Pancreas (tissue), 10 donors: ENCODE data around the gene XPO5. TPM values are rescaled to one million over a fixed set of nuclear protein-coding genes. Genes with fewer than 3 reads are reported as not detected.

Experiments
- ATAC-seq, 4 donors: fragments of 200-7000 bp; cut with Tn5 transposase; one replicate each; pipeline versions ENCODE4 v1.8.0 to v1.9.1; 2020; ENCODE audit warnings: mild to moderate bottlenecking in 4 of 4, moderate library complexity in 4 of 4
- DNase-seq, 6 donors: peaks; one replicate each; pipeline ENCODE4 v3.0.0-alpha.2; 2020
- FAIRE-seq: peaks from 2 replicates; lab custom pipeline; 2012; peaks lifted over from hg19 to GRCh38; lab: Jason Lieb, UNC
- H3K27ac ChIP-seq, 4 donors: fragments of 200-600 bp; sonication (generic); 1 replicate in 3 of 4; 2 replicates in 1 of 4; pipeline versions ENCODE4 v1.5.0 to v1.8.0; 2020
- H3K27me3 ChIP-seq, 4 donors: fragments of 200-600 bp; one replicate each; pipeline ENCODE4 v1.8.0; 2021
- H3K36me3 ChIP-seq, 3 donors: fragments of 200-600 bp; sonication (generic) in 1 of 3; one replicate each; pipeline versions ENCODE4 v1.5.0 to v1.8.0; 2020 to 2021
- H3K4me1 ChIP-seq, 3 donors: fragments of 200-600 bp; one replicate each; pipeline ENCODE4 v1.8.0; 2021
- H3K4me3 ChIP-seq, 4 donors: fragments of 200-600 bp; sonication (generic) in 2 of 4; one replicate each; pipeline versions ENCODE4 v1.5.0 to v1.8.0; 2020 to 2021
- H3K9me3 ChIP-seq, 4 donors: fragments of 200-600 bp; one replicate each; pipeline ENCODE4 v1.8.0; 2021
- CTCF ChIP-seq, 4 donors: fragments of 200-600 bp; sonication (generic) in 3 of 4; IDR thresholded peaks; one replicate each; pipeline versions ENCODE4 v1.5.0 to v1.8.0; 2021; ENCODE audit warnings: antibody characterized with exemption in 4 of 4
- WGBS, 2 donors: extraction: QIAGEN DNeasy Blood & Tissue Kit; methylation state at CpG; one replicate each; pipeline ENCODE4 v1.1.7; 2013; 5-methylcytosine and 5-hydroxymethylcytosine counted together
- intact Hi-C, 3 donors: fragments of 100-400 bp; cut with DNase I; formaldehyde crosslinking; loops; one replicate each; pipeline versions ENCODE4 v1.11.1 to v1.14.2; 2022
- polyA plus RNA-seq, 2 donors: library from polyadenylated mRNA; stranded (reverse); fragments of 200-250 nt; gene quantifications; one replicate each; pipeline ENCODE4 v1.2.3, GENCODE V29; 2013
- total RNA-seq, 6 donors: library from RNA; stranded (reverse); fragmentation: NEBNext Ultra II Directional in 4 of 6; extraction: Animal tissue kit (Norgen Biotek cat#: 25700) in 4 of 6; gene quantifications; one replicate each; pipeline versions ENCODE4 v1.2.1 to v1.2.4, GENCODE V29; 2021 to 2023
- donor health status: healthy with polysubstance abuse.
- donor health status: DM: no; HTN: no; CAD: no; lungs with moderate emphysema.
- donor health status: DM: no; HTN: no; CAD: no.
- donor health status: control.
- donor health status: control.
- donor health status: Bipolar disorder and iron deficiency.
- donor health status: DM: yes; HTN: yes; CAD: no.
- donor health status: DM: no; HTN: no; CAD: no.
- donor health status: DM: no; HTN: no; CAD: no.
- donor health status: DM: yes; HTN: yes; CAD: no.

Gene XPO5
- total and polyA plus RNA-seq, 8 donors, result 13.6 to 25.7 (median 20.6) TPM

DNA sequence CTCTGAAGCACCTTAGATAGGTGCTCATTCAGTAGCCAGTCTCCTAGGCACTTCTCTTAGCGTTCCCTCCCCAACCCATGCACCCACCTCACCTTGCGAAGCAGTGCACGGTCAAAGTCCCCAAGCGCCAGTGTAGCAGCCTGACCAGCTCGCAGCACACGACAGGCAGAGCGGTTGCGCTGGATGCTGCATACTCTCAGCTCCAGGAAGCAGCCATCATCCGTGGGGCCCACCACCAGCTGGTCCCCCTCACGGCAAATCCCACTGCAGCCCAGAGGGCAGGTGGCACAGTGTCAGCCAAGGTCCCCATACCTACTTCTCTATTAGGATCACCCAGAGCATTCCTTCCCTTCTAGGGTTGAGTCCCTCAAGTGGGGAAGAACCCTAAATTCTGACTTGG is 46.7 kb upstream of the XPO5 start:
- peak in 1 of 6 donors; percentile 40 for DNase-seq
- Histone ChIP-seq H3K27ac (no peak overlapping the region), H3K36me3 (peaks cover 0 to 51% (median 10%) of the 10 kb centered on the region in 3 donors), H3K4me1 (peaks cover 0 to 10% (median 1%) of the 10 kb centered on the region in 3 donors), H3K4me3 (no peak overlapping the region), H3K9me3 (no peaks in the 10 kb centered on the region), H3K27me3 (no peaks in the 10 kb centered on the region)
- TF ChIP-seq CTCF (IDR thresholded peaks at IDR 0.05), result no peak
- ATAC-seq, result no peak
- intact Hi-C loops, result no loop called here
- no peak for FAIRE-seq
- WGBS, 2 donors, result 93 to 99% methylated on average over 10 of the region's 10 CpGs

- no peak overlapping the region for H3K4me3 ChIP-seq
- no peaks in the 10 kb centered on the region for H3K27me3 ChIP-seq
- 94% methylated on average over 10 of the region's 10 CpGs for WGBS, 2 donors
- H3K27ac ChIP-seq, result no peak overlapping the region
- peaks cover 0 to 51% (median 10%) of the 10 kb centered on the region in 3 donors for H3K36me3 ChIP-seq
- intact Hi-C loops, result no loop called here
- ATAC-seq, result no peak
- H3K4me1 ChIP-seq, result peaks cover 0 to 3% (median 0%) of the 10 kb centered on the region in 3 donors
- DNase-seq, result peak in 1 of 6 donors; percentile 9
- no peak for TF ChIP-seq CTCF (IDR thresholded peaks at IDR 0.05)
- no peak for FAIRE-seq
- H3K9me3 ChIP-seq, result no peaks in the 10 kb centered on the region
These were observed 46.0 kb upstream of the XPO5 start for GRCh38 chr6:43621836-43622180.

DNA sequence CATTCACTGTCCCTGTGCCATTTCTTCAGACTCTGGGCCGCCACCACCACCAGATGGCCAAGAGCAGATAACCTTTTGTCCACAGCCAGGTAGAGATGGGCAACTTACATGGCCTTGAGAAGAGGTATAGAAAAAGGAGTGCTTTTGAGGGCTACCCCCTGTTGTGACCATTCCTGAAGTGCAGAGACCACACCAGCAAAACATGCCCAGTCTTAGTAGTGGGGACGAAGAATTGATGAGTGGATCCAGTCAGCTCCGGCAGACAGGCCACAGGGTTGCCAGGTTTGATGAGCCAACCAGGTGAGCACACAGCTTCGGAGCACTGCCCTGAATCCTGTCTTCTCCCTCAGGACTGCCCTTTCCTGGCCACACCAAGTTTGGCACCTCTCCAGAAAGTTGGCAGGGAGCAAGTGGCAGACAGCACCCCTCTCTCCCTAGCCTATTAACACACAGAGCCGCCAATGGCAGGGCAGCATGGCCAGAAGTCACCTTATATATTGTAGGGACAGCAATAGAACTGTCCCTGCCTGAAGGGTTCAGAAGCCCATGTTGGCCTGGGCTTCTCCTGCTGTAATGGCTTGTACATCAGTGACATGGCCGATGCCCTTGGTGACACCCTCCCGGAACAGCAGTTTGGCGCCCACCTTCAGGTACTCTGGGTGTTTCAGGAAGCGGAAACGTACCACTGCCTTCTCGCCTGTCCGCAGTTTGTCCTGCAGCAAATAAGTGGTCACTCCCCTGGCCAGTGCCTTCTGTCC is 45.4 kb upstream of the XPO5 start:
- peaks cover 0 to 51% (median 10%) of the 10 kb centered on the region in 3 donors for H3K36me3 ChIP-seq
- WGBS, 2 donors, result 92 to 93% methylated on average over 12 of the region's 12 CpGs
- TF ChIP-seq CTCF (IDR thresholded peaks at IDR 0.05), result no peak

GRCh38 chr6:43616725-43617472 is 41.1 kb upstream of the XPO5 start:
- H3K4me3 ChIP-seq, result no peak overlapping the region
- no peaks in the 10 kb centered on the region for H3K4me1 ChIP-seq
- WGBS, 2 donors, result 93% methylated on average over 9 of the region's 9 CpGs
- intact Hi-C loops, result no loop called here
- H3K27me3 ChIP-seq, result no peaks in the 10 kb centered on the region
- H3K9me3 ChIP-seq, result no peaks in the 10 kb centered on the region
- H3K27ac ChIP-seq, result no peak overlapping the region
- FAIRE-seq (no peak), ATAC-seq (no peak), DNase-seq (peak in 1 of 6 donors; percentile 7)
- no peak for TF ChIP-seq CTCF (IDR thresholded peaks at IDR 0.05)
- H3K36me3 ChIP-seq, result peaks cover 0 to 26% (median 10%) of the 10 kb centered on the region in 3 donors

More for the DNA sequence above, 45.4 kb upstream of the XPO5 start:
- no peak for FAIRE-seq
- ATAC-seq, result peak in 1 of 4 donors; percentile 9
- DNase-seq, result peak in 2 of 6 donors; percentile 49 to 61
- Histone ChIP-seq H3K27me3 (no peaks in the 10 kb centered on the region), H3K27ac (no peak overlapping the region), H3K4me3 (no peak overlapping the region), H3K9me3 (no peaks in the 10 kb centered on the region), H3K4me1 (no peaks in the 10 kb centered on the region)
- intact Hi-C loops, result no loop called here
